ENCODE data around the gene TCHHL1. TPM values are rescaled to one million over a fixed set of nuclear protein-coding genes. Genes with fewer than 3 reads are reported as not detected.

Gene TCHHL1
- total and polyA plus RNA-seq, 10 of the 15 experiments (the other 5 are each of a cell fraction or from before 2014, with no cell fraction given) = not detected

DNA sequence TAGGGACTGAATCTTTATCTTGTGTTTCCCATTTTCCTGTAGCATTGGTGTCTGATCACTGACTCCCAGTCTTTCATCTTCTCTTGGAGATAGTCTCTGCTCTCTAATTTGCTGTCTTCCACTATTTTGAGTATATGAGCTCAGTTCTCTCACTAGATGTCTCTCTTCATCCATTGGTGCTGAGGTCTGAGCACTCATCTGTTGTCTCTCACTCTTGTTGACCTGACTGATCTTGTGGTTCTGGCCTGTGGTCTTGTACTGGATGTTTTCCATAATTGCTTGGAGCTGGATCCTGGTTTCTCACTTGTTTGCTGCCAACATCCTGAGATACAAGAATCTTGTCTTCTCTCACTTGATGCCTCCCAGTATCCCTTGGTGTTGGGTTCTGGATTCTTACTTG is 26.9 kb downstream of the TCHHL1 start:
- Histone ChIP-seq H3K4me1 (ENCODE audit: control insufficient read depth, insufficient read depth, low read length) (no peaks in the 10 kb centered on the region), H3K4me2 (ENCODE audit: control insufficient read depth, insufficient read depth) (no peak overlapping the region), H3K79me2 (ENCODE audit: control insufficient read depth, insufficient read depth, low read length) (no peaks in the 10 kb centered on the region), H4K20me1 (ENCODE audit: control insufficient read depth, insufficient read depth) (no peaks in the 10 kb centered on the region), H3K4me3 (no peak overlapping the region), H3K36me3 (ENCODE audit: control insufficient read depth in 2 of 2, insufficient read depth in 2 of 2, low read length in 1 of 2) (no peaks in the 10 kb centered on the region), H3K9ac (ENCODE audit: control insufficient read depth, insufficient read depth, low read length) (no peak overlapping the region), H3K27me3 (replicated peaks in 1 of 2; ENCODE audit: control insufficient read depth in 2 of 2, insufficient read depth in 2 of 2, low read length in 1 of 2) (no peaks in the 10 kb centered on the region), H3K9me3 (replicated peaks; ENCODE audit: control insufficient read depth, insufficient read depth, low read length) (no peaks in the 10 kb centered on the region), H2AFZ (ENCODE audit: control insufficient read depth, low read depth, low read length) (no peak overlapping the region), H3K27ac (ENCODE audit: control insufficient read depth, insufficient read depth) (no peak overlapping the region)
- ChIA-PET POLR2A (no interaction called here), SMC1A (ENCODE audit: uncharacterized antibody, unreplicated experiment) (no interaction called here), RAD21 (ENCODE audit: unreplicated experiment) (no interaction called here), CTCF (no interaction called here)
- FAIRE-seq (no peak), ATAC-seq (no peak), DNase-seq (ENCODE audit: low read depth, low spot score) (no peak)
- intact Hi-C loops (cut with micrococcal nuclease; ENCODE audit: unreplicated experiment) = no loop called here
- no TSS peak for BruUV-seq (replicated peaks)
- in situ Hi-C loops (cut with MboI) = no loop called here
- 0 out of 2 replicates have a peak, but pooled peaks have one; percentile 9 for TF ChIP-seq RAD21 (IDR thresholded peaks at IDR 0.05; ENCODE audit: insufficient read depth, low read depth, low read length)
- TF ChIP-seq POU2F2 (IDR thresholded peaks at IDR 0.05; ENCODE audit: borderline replicate concordance, low read depth, low read length) = no peak

DNA sequence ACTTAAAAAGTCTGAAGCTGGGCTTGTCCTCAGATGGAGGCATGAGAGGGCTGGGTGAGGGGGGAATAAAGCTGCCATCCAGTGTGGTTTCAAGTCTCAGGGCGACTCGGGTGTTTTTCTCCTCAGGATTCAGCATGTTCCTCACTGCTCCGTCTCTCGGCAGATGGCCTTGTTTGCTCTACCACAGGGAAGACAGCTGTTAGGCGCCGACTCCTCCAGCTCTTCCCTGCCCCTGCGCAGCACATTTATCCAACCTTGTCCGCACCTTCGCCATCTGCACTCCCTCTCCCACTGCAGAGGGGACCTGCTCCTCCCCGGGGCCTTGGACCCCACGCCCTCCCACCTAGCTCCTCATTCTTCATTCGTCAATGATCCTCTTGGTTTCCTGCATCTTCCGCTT is 35.5 kb downstream of the TCHHL1 start:
- 40% methylated on average over 13 of the region's 13 CpGs for WGBS (ENCODE audit: insufficient coverage, insufficient replicate concordance, low lambda C conversion rate, missing lambda C conversion rate)
- ATAC-seq (no peak), FAIRE-seq (no peak), DNase-seq (ENCODE audit: low read depth, low spot score) (no peak)
- ChIA-PET RAD21 (ENCODE audit: unreplicated experiment) (interaction anchor here (0.8 to 2.9 kb wide), 3 partner anchors 85 to 405 kb away, joined by 3 to 13 read pairs (median 7); no protein-coding TSS in a partner anchor), CTCF (interaction anchor here (0.8 to 10.5 kb wide), 15 partner anchors 11 to 406 kb away, joined by 3 to 106 read pairs (median 4); partner anchors contain the start of gene S100A11), SMC1A (ENCODE audit: uncharacterized antibody, unreplicated experiment) (interaction anchor here (0.8 to 1.5 kb wide), 6 partner anchors 11 to 405 kb away, joined by 3 to 11 read pairs (median 4); no protein-coding TSS in a partner anchor), POLR2A (interaction anchor here (0.6 kb wide), 1 partner anchor 1051 kb away, joined by 3 read pairs; no protein-coding TSS in a partner anchor)
- no peaks in the 10 kb centered on the region for H3K79me2 ChIP-seq (ENCODE audit: control insufficient read depth, insufficient read depth, low read length)
- no TSS peak for BruUV-seq (replicated peaks)
- in situ Hi-C loops (cut with MboI) (loop anchor here (5.0 kb wide), 2 partner anchors 134 to 404 kb away; no protein-coding TSS in a partner anchor), intact Hi-C loops (cut with micrococcal nuclease; ENCODE audit: unreplicated experiment) (loop anchor here (10.0 kb wide), 1 partner anchor 291 kb away; no protein-coding TSS in a partner anchor)
- no peak overlapping the region for H3K27ac ChIP-seq (ENCODE audit: control insufficient read depth, insufficient read depth)
- H4K20me1 ChIP-seq (ENCODE audit: control insufficient read depth, insufficient read depth) = no peaks in the 10 kb centered on the region
- H2AFZ ChIP-seq (ENCODE audit: control insufficient read depth, low read depth, low read length) = no peak overlapping the region
- H3K27me3 ChIP-seq (replicated peaks in 1 of 2; ENCODE audit: control insufficient read depth in 2 of 2, insufficient read depth in 2 of 2, low read length in 1 of 2) = peaks cover 0 to 3% of the 10 kb centered on the region in 2 experiments; a peak in 1 of 4 replicates
- no peaks in the 10 kb centered on the region for H3K9me3 ChIP-seq (replicated peaks; ENCODE audit: control insufficient read depth, insufficient read depth, low read length)
- no peak overlapping the region for H3K9ac ChIP-seq (ENCODE audit: control insufficient read depth, insufficient read depth, low read length)
- no peak overlapping the region for H3K4me3 ChIP-seq
- H3K4me2 ChIP-seq (ENCODE audit: control insufficient read depth, insufficient read depth) = no peak overlapping the region
- H3K36me3 ChIP-seq (ENCODE audit: control insufficient read depth in 2 of 2, insufficient read depth in 2 of 2, low read length in 1 of 2) = no peaks in the 10 kb centered on the region
- H3K4me1 ChIP-seq (ENCODE audit: control insufficient read depth, insufficient read depth, low read length) = peaks cover 3% of the 10 kb centered on the region
- TF ChIP-seq STAT1 (conservative IDR thresholded peaks at IDR 0.05) (no peak), POLR2AphosphoS2 (IDR thresholded peaks at IDR 0.05; ENCODE audit: low read depth, low read length) (no peak), SPI1 (IDR thresholded peaks at IDR 0.05; ENCODE audit: borderline replicate concordance, insufficient read depth, low read depth, low read length) (no peak), PAX5 (IDR thresholded peaks at IDR 0.05; ENCODE audit: borderline replicate concordance, low read depth, low read length) (no peak), EGR1 (IDR thresholded peaks at IDR 0.05; ENCODE audit: borderline replicate concordance in 1 of 2, low read depth in 2 of 2, low read length in 2 of 2) (no peak), SMARCA5 (IDR thresholded peaks at IDR 0.05) (no peak), RAD51 (IDR thresholded peaks at IDR 0.05) (no peak), YBX1 (IDR thresholded peaks at IDR 0.05) (no peak), POU2F2 (IDR thresholded peaks at IDR 0.05; ENCODE audit: borderline replicate concordance, low read depth, low read length) (no peak), IRF4 (IDR thresholded peaks at IDR 0.05; ENCODE audit: low read depth, low read length) (no peak)
- TF ChIP-seq, protein P1, sequence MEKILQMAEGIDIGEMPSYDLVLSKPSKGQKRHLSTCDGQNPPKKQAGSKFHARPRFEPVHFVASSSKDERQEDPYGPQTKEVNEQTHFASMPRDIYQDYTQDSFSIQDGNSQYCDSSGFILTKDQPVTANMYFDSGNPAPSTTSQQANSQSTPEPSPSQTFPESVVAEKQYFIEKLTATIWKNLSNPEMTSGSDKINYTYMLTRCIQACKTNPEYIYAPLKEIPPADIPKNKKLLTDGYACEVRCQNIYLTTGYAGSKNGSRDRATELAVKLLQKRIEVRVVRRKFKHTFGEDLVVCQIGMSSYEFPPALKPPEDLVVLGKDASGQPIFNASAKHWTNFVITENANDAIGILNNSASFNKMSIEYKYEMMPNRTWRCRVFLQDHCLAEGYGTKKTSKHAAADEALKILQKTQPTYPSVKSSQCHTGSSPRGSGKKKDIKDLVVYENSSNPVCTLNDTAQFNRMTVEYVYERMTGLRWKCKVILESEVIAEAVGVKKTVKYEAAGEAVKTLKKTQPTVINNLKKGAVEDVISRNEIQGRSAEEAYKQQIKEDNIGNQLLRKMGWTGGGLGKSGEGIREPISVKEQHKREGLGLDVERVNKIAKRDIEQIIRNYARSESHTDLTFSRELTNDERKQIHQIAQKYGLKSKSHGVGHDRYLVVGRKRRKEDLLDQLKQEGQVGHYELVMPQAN (conservative IDR thresholded peaks at IDR 0.05) = no peak
- TF ChIP-seq, protein P2, sequence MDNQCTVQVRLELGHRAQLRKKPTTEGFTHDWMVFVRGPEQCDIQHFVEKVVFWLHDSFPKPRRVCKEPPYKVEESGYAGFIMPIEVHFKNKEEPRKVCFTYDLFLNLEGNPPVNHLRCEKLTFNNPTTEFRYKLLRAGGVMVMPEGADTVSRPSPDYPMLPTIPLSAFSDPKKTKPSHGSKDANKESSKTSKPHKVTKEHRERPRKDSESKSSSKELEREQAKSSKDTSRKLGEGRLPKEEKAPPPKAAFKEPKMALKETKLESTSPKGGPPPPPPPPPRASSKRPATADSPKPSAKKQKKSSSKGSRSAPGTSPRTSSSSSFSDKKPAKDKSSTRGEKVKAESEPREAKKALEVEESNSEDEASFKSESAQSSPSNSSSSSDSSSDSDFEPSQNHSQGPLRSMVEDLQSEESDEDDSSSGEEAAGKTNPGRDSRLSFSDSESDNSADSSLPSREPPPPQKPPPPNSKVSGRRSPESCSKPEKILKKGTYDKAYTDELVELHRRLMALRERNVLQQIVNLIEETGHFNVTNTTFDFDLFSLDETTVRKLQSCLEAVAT (IDR thresholded peaks at IDR 0.05) = no peak
